Natural killer cell (primary cell): ENCODE results near the gene METRNL. TPM values are rescaled to one million over a fixed set of nuclear protein-coding genes. Genes with fewer than 3 reads are reported as not detected.
"Not testable (repeated sequence)": the region's sequence is repeated elsewhere in the genome, so short reads cannot be mapped to it uniquely, and the experiment has no call there.

Source experiments
- ATAC-seq, 3 donors: fragments of 150-1000 bp in 2 of 3; fragments of 200-7000 bp in 1 of 3; cut with Tn5 transposase; 1 replicate in 1 of 3; 2 replicates in 2 of 3; pipeline ENCODE4 v1.10.0; 2021; ENCODE audit warnings: mild to moderate bottlenecking in 2 of 3, moderate library complexity in 2 of 3
- DNase-seq, 2 donors: peaks; one replicate each; pipeline versions ENCODE4 v3.0.0 to v3.0.0-alpha.2; 2013 to 2021; ENCODE audit warnings: mixed read lengths in 1 of 2
- H3K27ac ChIP-seq: one replicate; pipeline ENCODE4 v1.5.1; 2013; ENCODE audit warnings: mild to moderate bottlenecking, low read length
- H3K27me3 ChIP-seq: one replicate; pipeline ENCODE4 v1.6.1; 2013; ENCODE audit warnings: low read length; ENCODE audit not compliant: control insufficient read depth, insufficient read depth
- H3K36me3 ChIP-seq: one replicate; pipeline ENCODE4 v1.6.1; 2013; ENCODE audit warnings: low read length; ENCODE audit not compliant: control insufficient read depth, insufficient read depth
- H3K4me1 ChIP-seq: one replicate; pipeline ENCODE4 v1.6.1; 2013; ENCODE audit warnings: low read length; ENCODE audit not compliant: control insufficient read depth, insufficient read depth
- H3K4me3 ChIP-seq: one replicate; pipeline ENCODE4 v1.5.1; 2013; ENCODE audit warnings: low read length
- H3K9me3 ChIP-seq: one replicate; pipeline ENCODE4 v1.6.1; 2013; ENCODE audit warnings: low read length; ENCODE audit not compliant: control insufficient read depth, insufficient read depth
- H3K27ac Mint-ChIP-seq, 2 donors: one replicate each; pipeline ENCODE4 v1.8.0; 2022; ENCODE audit warnings: mild to moderate bottlenecking in 2 of 2, mixed read lengths in 2 of 2, moderate library complexity in 1 of 2
- H3K27me3 Mint-ChIP-seq, 2 donors: one replicate each; pipeline ENCODE4 v1.8.0; 2022; ENCODE audit warnings: low read depth in 2 of 2, mixed read lengths in 2 of 2
- H3K36me3 Mint-ChIP-seq: one replicate; pipeline ENCODE4 v1.8.0; 2022; ENCODE audit warnings: mixed read lengths
- H3K4me1 Mint-ChIP-seq, 2 donors: one replicate each; pipeline ENCODE4 v1.8.0; 2022; ENCODE audit warnings: mixed read lengths in 2 of 2
- H3K4me3 Mint-ChIP-seq: one replicate; pipeline ENCODE4 v1.8.0; 2022; ENCODE audit warnings: mild to moderate bottlenecking, moderate library complexity, mixed read lengths
- H3K9me3 Mint-ChIP-seq, 2 donors: one replicate each; pipeline ENCODE4 v1.8.0; 2022; ENCODE audit warnings: mixed read lengths in 2 of 2
- CTCF ChIP-seq: fragments of 200-600 bp; IDR thresholded peaks from one replicate; pipeline ENCODE4 v1.8.0; 2022; ENCODE audit warnings: antibody characterized with exemption
- WGBS: methylation state at CpG from one replicate; pipeline ENCODE4 v1.1.7; 2013; ENCODE audit warnings: missing lambda C conversion rate; ENCODE audit not compliant: insufficient coverage; 5-methylcytosine and 5-hydroxymethylcytosine counted together
- intact Hi-C: fragments of 100-400 bp; cut with micrococcal nuclease; formaldehyde crosslinking; loops from one replicate; pipeline ENCODE4 v1.14.2; 2022
- total RNA-seq, 4 donors: library from RNA; stranded (reverse); fragments of 120-200 nt in 1 of 4; gene quantifications; one replicate each; pipeline versions ENCODE4 v1.2.3 to v1.2.4, GENCODE V29; 2013 to 2022

METRNL gene
- total RNA-seq, 3 donors from 2014 or later (not counting 1 experiment from before 2014, with no cell fraction given) = 227 to 390 (median 325) TPM

DNA sequence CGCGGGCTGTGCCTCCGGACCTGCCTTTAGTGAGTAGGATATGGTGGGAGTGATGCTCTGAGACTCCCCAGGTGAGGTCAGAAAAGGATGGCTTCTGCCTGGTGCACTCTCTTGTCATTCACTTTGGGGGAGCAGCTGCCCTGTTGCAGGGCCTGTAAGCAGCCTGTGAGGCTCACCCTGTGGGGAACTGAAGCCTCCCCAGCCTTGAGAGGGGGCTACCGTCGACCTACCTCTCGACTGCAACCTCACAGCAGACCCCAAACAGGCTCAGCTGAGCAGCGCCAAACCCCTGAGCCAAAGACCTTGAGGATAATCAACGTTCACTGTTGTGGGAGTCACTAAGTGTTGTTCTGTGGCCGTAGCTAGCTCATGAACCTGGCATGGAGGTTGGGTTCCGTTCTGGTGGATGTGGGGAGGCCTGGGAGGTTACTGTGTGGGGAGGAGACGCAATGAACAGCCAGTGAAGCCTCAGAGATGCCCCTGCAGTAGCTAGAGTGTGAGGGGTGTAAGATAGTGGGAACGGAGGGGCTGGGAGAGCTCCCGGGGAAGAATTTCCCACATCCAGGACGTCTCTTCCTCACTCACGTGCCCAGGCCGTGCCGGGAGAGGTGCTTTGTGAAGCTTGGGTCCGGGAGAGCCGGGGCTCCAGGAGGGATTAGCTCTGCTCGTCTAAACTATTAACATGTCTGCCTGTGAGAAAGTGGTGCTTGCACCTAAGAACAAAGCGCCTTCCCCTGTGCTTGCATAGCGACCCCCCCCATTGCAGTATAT, 38.8 kb downstream of the METRNL start:
- Mint-ChIP-seq H3K36me3 (no peaks in the 10 kb centered on the region), H3K9me3 (no peaks in the 10 kb centered on the region), H3K4me3 (no peak overlapping the region), H3K27me3 (peaks cover 35 to 46% of the 10 kb centered on the region in 2 donors), H3K27ac (no peak overlapping the region), H3K4me1 (peaks cover 35 to 42% of the 10 kb centered on the region in 2 donors)
- Histone ChIP-seq H3K27ac (no peak overlapping the region), H3K27me3 (peaks cover 14% of the 10 kb centered on the region), H3K9me3 (no peaks in the 10 kb centered on the region), H3K36me3 (no peaks in the 10 kb centered on the region), H3K4me1 (peaks cover 14% of the 10 kb centered on the region), H3K4me3 (no peak overlapping the region)
- WGBS = 88% methylated on average over 20 of the region's 22 CpGs
- intact Hi-C loops = no loop called here
- no peak for DNase-seq
- TF ChIP-seq CTCF = no peak
- no peak for ATAC-seq

- no peak overlapping the region for H3K4me3 ChIP-seq
- WGBS = 20% methylated on average over 22 of the region's 25 CpGs
- peaks cover 18% of the 10 kb centered on the region for H3K27me3 ChIP-seq
- intact Hi-C loops = no loop called here
- DNase-seq (peak in 1 of 2 donors; percentile 54), ATAC-seq (peak; percentile 57 to 83 (median 59))
- H3K4me1 Mint-ChIP-seq = peaks cover 44 to 56% of the 10 kb centered on the region in 2 donors
- H3K9me3 Mint-ChIP-seq = no peaks in the 10 kb centered on the region
- H3K27ac ChIP-seq = no peak overlapping the region
- H3K4me1 ChIP-seq = peaks cover 32% of the 10 kb centered on the region
- peaks cover 41 to 47% of the 10 kb centered on the region in 2 donors for H3K27me3 Mint-ChIP-seq
- no peaks in the 10 kb centered on the region for H3K36me3 ChIP-seq
- no peak for TF ChIP-seq CTCF
- H3K27ac Mint-ChIP-seq = peak overlapping the region; percentile 36 to 54
- no peaks in the 10 kb centered on the region for H3K36me3 Mint-ChIP-seq
- H3K9me3 ChIP-seq = no peaks in the 10 kb centered on the region
- H3K4me3 Mint-ChIP-seq = peak overlapping the region; percentile 70
These were observed 40.8 kb downstream of the METRNL start for GRCh38 chr17:83119987-83120864.

GRCh38 chr17:83121473-83121872, 42.1 kb downstream of the METRNL start:
- H3K9me3 Mint-ChIP-seq, H3K4me3 ChIP-seq, H3K36me3 ChIP-seq, intact Hi-C loops, H3K27ac ChIP-seq, H3K9me3 ChIP-seq, H3K27ac Mint-ChIP-seq, DNase-seq, ATAC-seq, H3K36me3 Mint-ChIP-seq: not testable (repeated sequence)
- H3K4me1 Mint-ChIP-seq = peaks cover 56 to 68% of the 10 kb centered on the region in 2 donors
- H3K4me3 Mint-ChIP-seq = peak overlapping the region; percentile 36
- 88% methylated on average over 12 of the region's 12 CpGs for WGBS
- peaks cover 45 to 53% of the 10 kb centered on the region in 2 donors for H3K27me3 Mint-ChIP-seq
- Histone ChIP-seq H3K27me3 (peaks cover 18% of the 10 kb centered on the region), H3K4me1 (peaks cover 41% of the 10 kb centered on the region)
